ENCODE measurements around the gene BRSK1. TPM values are rescaled to one million over a fixed set of nuclear protein-coding genes. Genes with fewer than 3 reads are reported as not detected.

Gene BRSK1
- total RNA-seq, 2 experiments from 2014 or later, result 5.6 to 5.7 TPM

DNA sequence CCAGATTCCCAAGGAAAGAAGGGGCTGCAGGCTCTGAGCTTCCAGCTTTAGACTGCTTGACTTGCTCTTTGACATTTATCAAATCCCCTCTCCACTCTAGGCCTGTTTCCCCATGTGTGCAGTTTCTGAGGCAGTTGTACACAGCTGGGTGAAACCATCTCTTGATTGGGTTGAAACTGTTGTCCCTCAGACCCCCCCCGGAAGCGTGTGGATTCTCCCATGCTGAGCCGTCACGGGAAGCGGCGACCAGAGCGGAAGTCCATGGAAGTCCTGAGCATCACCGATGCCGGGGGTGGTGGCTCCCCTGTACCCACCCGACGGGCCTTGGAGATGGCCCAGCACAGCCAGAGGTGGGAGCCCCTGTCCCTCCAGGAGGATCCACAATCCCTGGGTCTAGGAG, 19.7 kb downstream of the BRSK1 start:
- no peaks in the 10 kb centered on the region for H3K9me3 Mint-ChIP-seq
- CTCF ChIA-PET, result interaction anchor here (0.6 to 3.8 kb wide), 6 partner anchors 11 to 170 kb away, joined by 3 to 41 read pairs (median 28); partner anchors contain the start of genes KMT5C, TMEM150B and TMEM238

GRCh38 chr19:55304279-55304978, 20.6 kb downstream of the BRSK1 start:
- H3K27ac Mint-ChIP-seq, result no peak overlapping the region
- no peaks in the 10 kb centered on the region for H3K36me3 Mint-ChIP-seq (ENCODE audit: low read depth)
- CTCF ChIA-PET, result no interaction called here
- H3K4me3 Mint-ChIP-seq, result no peak overlapping the region
- POLR2A ChIA-PET, result interaction anchor here (1.9 kb wide), 1 partner anchor 45 kb away, joined by 4 read pairs; the partner anchor contains the start of gene PPP6R1
- peaks cover 14% of the 10 kb centered on the region for H3K4me1 Mint-ChIP-seq
- no peaks in the 10 kb centered on the region for H3K9me3 Mint-ChIP-seq
- DNase-seq, result peak; percentile 52
- H3K27me3 Mint-ChIP-seq, result peaks cover 2% of the 10 kb centered on the region

More for the DNA sequence above, 19.7 kb downstream of the BRSK1 start:
- peaks cover 14% of the 10 kb centered on the region for H3K4me1 Mint-ChIP-seq
- POLR2A ChIA-PET, result interaction anchor here (3.1 kb wide), 1 partner anchor 35 kb away, joined by 22 read pairs; the partner anchor contains the start of gene KMT5C
- DNase-seq, result no peak
- H3K27ac Mint-ChIP-seq, result no peak overlapping the region
- no peaks in the 10 kb centered on the region for H3K36me3 Mint-ChIP-seq (ENCODE audit: low read depth)
- no peak overlapping the region for H3K4me3 Mint-ChIP-seq
- H3K27me3 Mint-ChIP-seq, result peaks cover 2% of the 10 kb centered on the region

DNA sequence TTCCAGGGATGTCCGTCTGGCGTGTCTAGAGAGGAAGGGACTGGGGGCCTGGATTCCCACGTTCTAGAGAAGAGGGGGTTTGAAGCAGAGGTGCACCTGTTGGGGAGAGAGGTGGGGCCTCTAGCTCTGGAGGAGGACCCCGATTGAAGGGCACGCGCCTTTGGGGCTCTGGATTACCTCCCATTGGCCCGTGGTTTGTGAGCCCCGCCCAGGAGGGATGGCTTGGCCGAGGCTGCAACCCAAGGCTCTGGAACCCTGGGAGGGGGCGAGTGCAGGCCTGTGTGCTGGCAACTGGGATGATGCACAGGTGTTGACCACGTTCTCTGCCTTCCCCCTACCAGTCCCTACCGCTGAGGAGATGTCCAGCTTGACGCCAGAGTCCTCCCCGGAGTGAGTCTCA, 21.2 kb downstream of the BRSK1 start:
- Mint-ChIP-seq H3K27ac (no peak overlapping the region), H3K4me1 (peaks cover 14% of the 10 kb centered on the region), H3K36me3 (ENCODE audit: low read depth) (no peaks in the 10 kb centered on the region), H3K9me3 (no peaks in the 10 kb centered on the region), H3K27me3 (no peaks in the 10 kb centered on the region), H3K4me3 (no peak overlapping the region)
- no peak for DNase-seq
- POLR2A ChIA-PET, result interaction anchor here (1.9 kb wide), 1 partner anchor 46 kb away, joined by 4 read pairs; the partner anchor contains the start of gene PPP6R1
- CTCF ChIA-PET, result no interaction called here

GRCh38 chr19:55305491-55305890, 21.7 kb downstream of the BRSK1 start:
- Mint-ChIP-seq H3K4me1 (peaks cover 14% of the 10 kb centered on the region), H3K36me3 (ENCODE audit: low read depth) (no peaks in the 10 kb centered on the region), H3K4me3 (no peak overlapping the region), H3K27ac (peak overlapping the region; percentile 44), H3K9me3 (no peaks in the 10 kb centered on the region), H3K27me3 (no peaks in the 10 kb centered on the region)
- ChIA-PET CTCF (interaction anchor here (1.0 kb wide), 1 partner anchor 164 kb away, joined by 5 read pairs; no protein-coding TSS in a partner anchor), POLR2A (interaction anchor here (1.9 kb wide), 1 partner anchor 46 kb away, joined by 4 read pairs; the partner anchor contains the start of gene PPP6R1)
- peak; percentile 58 for DNase-seq

DNA sequence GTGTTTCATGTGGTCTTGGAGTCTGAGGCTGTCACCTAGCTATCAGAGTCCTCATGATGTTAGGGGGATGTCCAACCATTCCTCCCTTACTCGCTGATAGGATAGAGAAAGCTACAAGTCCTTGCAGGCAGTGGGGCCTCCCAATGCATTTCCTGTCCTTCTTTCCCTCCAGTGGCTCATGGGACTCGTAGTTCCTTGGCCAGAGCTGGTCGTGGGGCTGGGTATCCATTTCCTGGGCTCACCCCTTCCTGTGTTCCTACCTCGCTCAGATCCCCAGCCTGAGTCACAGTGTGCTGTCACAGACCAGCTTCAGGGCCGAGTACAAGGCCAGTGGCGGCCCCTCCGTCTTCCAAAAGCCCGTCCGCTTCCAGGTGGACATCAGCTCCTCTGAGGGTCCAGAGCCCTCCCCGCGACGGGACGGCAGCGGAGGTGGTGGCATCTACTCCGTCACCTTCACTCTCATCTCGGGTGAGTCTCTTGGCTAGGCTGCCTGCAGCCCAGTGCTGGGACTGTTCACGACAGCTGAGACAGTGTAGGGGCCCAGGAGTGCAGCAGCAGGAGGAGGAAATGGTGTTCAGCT, 22.3 kb downstream of the BRSK1 start:
- Mint-ChIP-seq H3K4me3 (no peak overlapping the region), H3K27ac (no peak overlapping the region), H3K4me1 (peaks cover 14% of the 10 kb centered on the region), H3K9me3 (no peaks in the 10 kb centered on the region), H3K36me3 (ENCODE audit: low read depth) (no peaks in the 10 kb centered on the region), H3K27me3 (no peaks in the 10 kb centered on the region)
- POLR2A ChIA-PET, result interaction anchor here (1.9 kb wide), 1 partner anchor 47 kb away, joined by 4 read pairs; the partner anchor contains the start of gene PPP6R1
- no peak for DNase-seq
- CTCF ChIA-PET, result interaction anchor here (1.0 to 1.1 kb wide), 3 partner anchors 48 to 198 kb away, joined by 3 to 5 read pairs (median 3); no protein-coding TSS in a partner anchor

GRCh38 chr19:55306712-55307111, 22.9 kb downstream of the BRSK1 start:
- Mint-ChIP-seq H3K9me3 (no peaks in the 10 kb centered on the region), H3K4me1 (peaks cover 8% of the 10 kb centered on the region), H3K4me3 (no peak overlapping the region), H3K27ac (no peak overlapping the region), H3K27me3 (no peaks in the 10 kb centered on the region), H3K36me3 (ENCODE audit: low read depth) (no peaks in the 10 kb centered on the region)
- POLR2A ChIA-PET, result no interaction called here
- no peak for DNase-seq
- CTCF ChIA-PET, result interaction anchor here (1.0 to 1.1 kb wide), 2 partner anchors 49 to 197 kb away, joined by 3 read pairs; no protein-coding TSS in a partner anchor

- no peak overlapping the region for H3K4me3 Mint-ChIP-seq
- peaks cover 4% of the 10 kb centered on the region for H3K4me1 Mint-ChIP-seq
- CTCF ChIA-PET, result no interaction called here
- H3K36me3 Mint-ChIP-seq (ENCODE audit: low read depth), result no peaks in the 10 kb centered on the region
- DNase-seq, result no peak
- POLR2A ChIA-PET, result interaction anchor here (1.0 kb wide), 1 partner anchor 99 kb away, joined by 3 read pairs; the partner anchor contains the start of gene UBE2S
- no peaks in the 10 kb centered on the region for H3K27me3 Mint-ChIP-seq
- no peak overlapping the region for H3K27ac Mint-ChIP-seq
- no peaks in the 10 kb centered on the region for H3K9me3 Mint-ChIP-seq
These were observed 24.5 kb downstream of the BRSK1 start for GRCh38 chr19:55308281-55308680.

DNA sequence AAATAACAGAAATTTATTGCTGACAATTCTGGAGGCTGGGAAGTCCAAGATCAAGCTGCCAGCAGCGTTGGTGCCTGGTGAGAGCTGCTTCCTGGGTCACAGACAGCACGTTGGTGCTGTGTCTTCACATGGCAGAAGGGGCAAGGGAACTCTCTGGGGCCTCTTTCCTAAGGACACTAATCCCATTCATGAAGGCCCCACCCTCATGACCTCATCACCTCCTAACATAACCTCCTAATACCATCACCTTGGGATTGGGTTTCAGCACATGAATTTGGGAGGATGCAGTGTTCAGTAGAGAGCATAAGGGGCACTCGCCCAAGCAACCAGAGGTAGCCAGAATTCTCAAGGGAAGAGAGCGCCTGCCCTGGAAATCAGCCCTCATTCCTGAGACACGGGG, 25.7 kb downstream of the BRSK1 start:
- POLR2A ChIA-PET, result no interaction called here

GRCh38 chr19:55310498-55310897, 26.7 kb downstream of the BRSK1 start:
- no peaks in the 10 kb centered on the region for H3K9me3 Mint-ChIP-seq
- POLR2A ChIA-PET, result interaction anchor here (1.5 kb wide), 1 partner anchor 97 kb away, joined by 3 read pairs; no protein-coding TSS in a partner anchor
- H3K4me3 Mint-ChIP-seq, result no peak overlapping the region
- H3K27ac Mint-ChIP-seq, result no peak overlapping the region
- CTCF ChIA-PET, result no interaction called here
- H3K27me3 Mint-ChIP-seq, result no peaks in the 10 kb centered on the region
- H3K36me3 Mint-ChIP-seq (ENCODE audit: low read depth), result no peaks in the 10 kb centered on the region
- no peak for DNase-seq
- peaks cover 1% of the 10 kb centered on the region for H3K4me1 Mint-ChIP-seq

More for the DNA sequence above, 25.7 kb downstream of the BRSK1 start:
- Mint-ChIP-seq H3K27me3 (no peaks in the 10 kb centered on the region), H3K4me1 (peaks cover 4% of the 10 kb centered on the region), H3K4me3 (no peak overlapping the region), H3K9me3 (no peaks in the 10 kb centered on the region), H3K36me3 (ENCODE audit: low read depth) (no peaks in the 10 kb centered on the region), H3K27ac (no peak overlapping the region)
- no peak for DNase-seq
- CTCF ChIA-PET, result no interaction called here

DNA sequence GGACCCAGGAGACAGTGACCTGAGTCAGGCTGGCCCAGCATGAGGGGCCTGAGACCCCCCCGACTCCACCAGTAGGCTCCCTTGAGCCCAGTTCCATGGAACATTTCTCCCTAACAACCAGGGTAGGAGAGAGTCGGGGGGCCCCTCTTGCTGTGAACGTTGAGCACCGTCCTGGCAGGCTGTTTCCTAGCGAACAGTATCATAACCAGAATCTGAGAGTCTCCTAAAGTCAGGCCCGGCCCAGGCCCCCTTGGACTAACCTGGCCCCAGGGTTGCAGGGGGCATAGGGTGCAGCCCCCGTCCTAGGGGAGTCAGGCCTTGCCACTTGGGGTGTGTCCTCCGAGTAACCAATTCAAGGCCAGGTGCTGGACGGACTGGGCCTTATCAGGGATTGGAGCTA, 27.6 kb downstream of the BRSK1 start:
- no peak for DNase-seq
- no peaks in the 10 kb centered on the region for H3K27me3 Mint-ChIP-seq
- no peaks in the 10 kb centered on the region for H3K9me3 Mint-ChIP-seq
- no peak overlapping the region for H3K27ac Mint-ChIP-seq
- H3K4me3 Mint-ChIP-seq, result no peak overlapping the region
- ChIA-PET POLR2A (interaction anchor here (1.5 kb wide), 1 partner anchor 96 kb away, joined by 3 read pairs; no protein-coding TSS in a partner anchor), CTCF (interaction anchor here (2.7 kb wide), 1 partner anchor 10 kb away, joined by 12 read pairs; no protein-coding TSS in a partner anchor)
- no peaks in the 10 kb centered on the region for H3K36me3 Mint-ChIP-seq (ENCODE audit: low read depth)
- H3K4me1 Mint-ChIP-seq, result no peaks in the 10 kb centered on the region

- Mint-ChIP-seq H3K4me1 (no peaks in the 10 kb centered on the region), H3K4me3 (no peak overlapping the region), H3K9me3 (no peaks in the 10 kb centered on the region), H3K27me3 (no peaks in the 10 kb centered on the region), H3K36me3 (ENCODE audit: low read depth) (no peaks in the 10 kb centered on the region), H3K27ac (no peak overlapping the region)
- ChIA-PET POLR2A (interaction anchor here (1.5 kb wide), 1 partner anchor 95 kb away, joined by 3 read pairs; no protein-coding TSS in a partner anchor), CTCF (interaction anchor here (2.7 kb wide), 1 partner anchor 10 kb away, joined by 12 read pairs; no protein-coding TSS in a partner anchor)
- DNase-seq, result no peak
These were observed 28.0 kb downstream of the BRSK1 start for GRCh38 chr19:55311797-55312196.

DNA sequence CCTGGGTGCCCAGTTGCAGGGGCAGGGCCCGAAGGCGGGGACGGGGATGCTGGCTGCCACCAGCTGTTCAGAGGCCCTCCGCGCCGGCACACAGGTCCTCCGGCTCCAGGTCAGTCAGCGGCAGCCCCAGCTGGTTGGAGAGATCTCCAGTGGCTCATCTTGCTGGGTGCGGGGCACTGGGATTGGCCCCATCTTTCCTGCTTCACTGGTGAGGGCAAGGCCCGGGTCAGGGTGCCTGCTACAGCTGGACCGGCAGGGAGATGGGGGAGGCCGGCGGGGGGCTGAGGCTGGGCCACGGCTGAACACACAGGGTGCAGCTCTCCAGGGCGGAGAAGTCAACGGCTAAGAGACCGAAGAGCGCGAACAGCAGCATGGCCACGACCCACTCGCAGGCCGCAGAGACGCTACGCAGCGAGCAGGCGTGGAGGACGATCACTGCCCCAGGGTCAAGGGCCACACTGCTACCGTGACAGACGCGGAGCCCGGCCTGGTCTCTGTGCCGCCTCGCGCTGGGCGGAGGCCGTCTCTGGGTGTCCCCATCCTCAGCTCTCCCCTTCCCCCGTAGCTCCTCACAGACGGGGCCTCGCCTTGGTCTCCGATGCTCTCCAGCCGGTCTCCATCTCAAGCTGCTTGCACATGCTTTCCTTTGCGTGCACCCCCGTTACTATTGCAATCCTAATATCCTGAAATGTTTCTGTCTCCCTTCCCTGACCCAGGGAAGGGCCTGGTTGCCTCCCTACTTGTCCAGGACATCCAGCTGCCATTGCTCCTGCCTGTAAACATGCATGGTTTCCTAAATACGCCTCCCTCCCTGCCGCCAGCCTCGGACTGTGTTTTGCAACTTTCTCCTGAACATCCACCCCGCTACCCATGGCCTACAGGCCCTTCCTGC, 29.1 kb downstream of the BRSK1 start:
- H3K36me3 Mint-ChIP-seq (ENCODE audit: low read depth), result no peaks in the 10 kb centered on the region
- no peak overlapping the region for H3K4me3 Mint-ChIP-seq

More for the DNA sequence above, 29.1 kb downstream of the BRSK1 start:
- ChIA-PET POLR2A (interaction anchor here (1.1 to 1.2 kb wide), 2 partner anchors 26 to 54 kb away, joined by 4 read pairs; partner anchors contain the start of gene PPP6R1), CTCF (interaction anchor here (0.6 to 2.7 kb wide), 3 partner anchors 11 to 164 kb away, joined by 3 to 12 read pairs (median 3); partner anchors contain the start of gene ZNF628)
- no peaks in the 10 kb centered on the region for H3K4me1 Mint-ChIP-seq
- DNase-seq, result no peak
- no peaks in the 10 kb centered on the region for H3K27me3 Mint-ChIP-seq
- no peak overlapping the region for H3K27ac Mint-ChIP-seq
- no peaks in the 10 kb centered on the region for H3K9me3 Mint-ChIP-seq

All from activated CD4-positive, alpha-beta memory T cell treated with anti-CD3 and anti-CD28 coated beads, Interleukin-2, amount 10 ng/mL, durations not matched to agents 7 days and 5 days (primary cell).